ENCODE measurements around the gene EIF2S3.
"Not testable (repeated sequence)": the region's sequence is repeated elsewhere in the genome, so short reads cannot be mapped to it uniquely, and the experiment has no call there.

The EIF2S3 gene

GRCh38 chrX:24050522-24051318 is 4.0 kb upstream of the EIF2S3 start:
- DNase-seq, result not testable (repeated sequence)

DNA sequence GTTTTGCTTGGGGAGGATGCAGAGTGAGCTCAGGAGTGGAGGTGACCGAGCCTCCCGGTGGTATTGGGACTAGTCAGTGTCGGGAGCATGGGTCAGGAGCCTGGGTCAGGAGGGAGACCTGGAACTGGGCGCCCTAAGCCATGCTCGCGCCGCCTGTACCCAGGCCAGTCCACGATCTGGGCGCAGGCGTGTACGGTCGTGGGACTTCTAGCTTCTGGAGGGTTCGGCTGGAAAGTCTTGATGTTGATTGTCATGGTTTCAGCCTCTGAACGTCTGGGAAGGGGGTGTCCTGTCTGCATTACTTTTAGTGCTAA is 244 bp downstream of the EIF2S3 start:
- no peak for DNase-seq

DNA sequence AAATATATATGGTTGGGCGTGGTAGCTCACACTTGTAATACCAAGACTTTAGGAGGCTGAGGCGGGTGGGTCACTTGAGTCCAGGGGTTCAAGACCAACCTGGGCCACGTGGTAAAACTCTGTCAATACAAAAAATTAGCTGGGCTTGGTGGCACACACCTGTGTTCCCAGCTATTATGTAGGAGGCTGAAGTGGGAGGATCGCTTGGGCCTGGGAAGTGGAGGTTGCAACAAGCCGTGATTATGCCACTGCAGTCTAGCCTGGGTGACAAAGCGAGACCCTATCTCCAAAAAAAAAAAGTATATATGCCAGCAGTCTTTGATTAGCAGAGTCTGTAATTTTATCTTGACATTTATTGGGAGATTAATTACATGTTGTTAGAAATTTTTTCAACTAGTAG is 8.7 kb downstream of the EIF2S3 start:
- DNase-seq, result no peak

DNA sequence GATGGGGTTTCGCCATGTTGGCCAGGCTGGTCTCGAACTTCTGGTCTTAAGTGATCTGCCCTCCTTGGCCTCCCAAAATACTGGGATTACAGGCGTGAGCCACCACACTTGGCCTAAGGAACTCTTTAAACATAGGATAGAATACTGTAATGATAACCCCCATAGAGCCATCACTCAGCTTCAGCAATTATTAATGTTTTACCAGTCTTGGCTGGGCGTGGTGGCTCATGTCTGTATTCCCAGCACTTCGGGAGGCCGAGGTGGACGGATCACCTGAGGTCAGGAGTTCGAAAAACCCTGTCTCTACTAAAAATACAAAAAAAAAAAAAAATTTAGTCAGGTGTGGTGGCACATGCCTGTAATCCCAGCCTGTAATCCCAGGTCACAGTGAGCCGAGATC is 15.1 kb downstream of the EIF2S3 start:
- DNase-seq, result no peak

DNA sequence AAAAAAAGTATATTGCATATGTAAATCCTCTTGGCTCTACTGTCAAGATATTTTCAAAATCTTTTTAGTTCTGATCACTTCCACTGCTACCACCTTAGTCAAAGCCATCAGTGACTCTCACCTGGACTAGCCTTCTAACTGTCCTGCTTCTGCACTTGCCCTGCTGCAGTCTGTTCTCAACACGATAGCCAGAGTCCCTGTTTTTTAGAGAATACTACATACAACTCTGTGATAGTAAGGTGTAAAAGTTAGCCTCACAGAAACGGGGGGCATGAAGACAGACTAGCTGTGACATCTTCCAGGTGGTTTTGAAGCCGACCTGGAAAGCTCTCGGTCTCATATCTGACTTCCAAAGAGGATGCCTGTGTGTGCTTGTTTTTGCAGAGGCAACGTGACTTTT is 24.7 kb downstream of the EIF2S3 start:
- no peak for DNase-seq

GRCh38 chrX:24080245-24080644 is 25.5 kb downstream of the EIF2S3 start:
- DNase-seq, result not testable (repeated sequence)

DNA sequence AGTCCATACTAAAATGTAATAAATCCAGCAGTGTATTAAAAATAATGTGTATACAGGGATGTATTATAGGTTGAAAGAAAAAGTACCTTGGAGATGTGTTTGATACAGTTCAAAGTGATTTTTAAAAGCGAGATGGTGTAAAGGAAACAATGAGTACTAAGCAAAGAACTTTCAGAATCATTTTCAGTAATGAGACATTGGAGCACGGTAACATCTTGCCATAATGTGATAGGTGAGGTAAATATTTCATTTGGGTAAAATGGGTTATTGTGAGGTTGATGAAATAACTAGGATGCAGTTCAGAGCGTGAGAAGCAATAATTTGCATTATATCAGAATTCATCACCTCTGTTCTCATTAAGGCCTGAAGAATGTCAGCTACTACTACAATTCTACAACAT is 25.9 kb downstream of the EIF2S3 start:
- no peak for DNase-seq

GRCh38 chrX:24081661-24082154 is 27.0 kb downstream of the EIF2S3 start:
- DNase-seq, result no peak

- DNase-seq, result no peak
These were observed 27.7 kb downstream of the EIF2S3 start for GRCh38 chrX:24082447-24082846.

GRCh38 chrX:24085101-24085500 is 30.3 kb downstream of the EIF2S3 start:
- DNase-seq, result no peak

- DNase-seq, result no peak
These were observed 35.8 kb downstream of the EIF2S3 start for GRCh38 chrX:24090300-24091200.

DNA sequence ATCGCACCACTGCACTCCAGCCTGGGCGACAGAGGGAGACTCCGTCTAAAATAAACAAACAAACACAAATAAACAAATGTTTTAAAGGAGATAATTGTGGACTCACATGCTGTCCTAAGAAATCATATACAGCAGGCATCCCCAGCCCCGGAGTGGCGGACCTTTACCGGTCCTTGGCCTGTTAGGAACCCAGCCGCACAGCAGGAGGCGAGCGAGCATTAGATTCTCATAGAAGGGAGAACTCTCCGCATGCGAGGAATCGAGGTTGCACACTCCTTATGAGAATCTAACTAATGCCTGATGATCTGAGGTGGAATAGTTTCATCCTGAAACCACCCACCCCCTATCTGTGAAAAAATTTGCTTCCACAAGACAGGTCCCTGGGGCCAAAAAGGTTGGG is 39.0 kb downstream of the EIF2S3 start:
- DNase-seq, result no peak

GRCh38 chrX:24097741-24098260 is 43.0 kb downstream of the EIF2S3 start:
- no peak for DNase-seq

- no peak for DNase-seq
These were observed 44.2 kb downstream of the EIF2S3 start for GRCh38 chrX:24098932-24099331.

DNA sequence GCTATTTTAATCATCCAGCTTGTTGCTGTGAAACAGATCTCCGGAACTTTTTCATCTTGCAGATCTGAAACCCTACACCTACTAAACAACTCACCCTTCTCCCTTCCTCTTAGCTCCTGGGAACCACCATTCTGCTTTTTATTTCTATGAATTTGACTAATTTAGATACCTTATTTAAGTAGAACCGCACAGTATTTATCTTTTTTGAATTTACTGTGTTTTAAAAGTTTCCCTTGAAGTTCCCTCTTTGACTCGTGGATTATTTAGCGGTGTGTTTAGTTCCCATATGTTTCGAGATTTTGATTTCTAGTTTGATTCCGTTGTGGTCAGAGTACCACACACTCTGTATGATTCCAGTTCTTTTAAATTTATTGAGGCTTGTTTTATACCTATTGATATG is 44.6 kb downstream of the EIF2S3 start:
- no peak for DNase-seq

DNA sequence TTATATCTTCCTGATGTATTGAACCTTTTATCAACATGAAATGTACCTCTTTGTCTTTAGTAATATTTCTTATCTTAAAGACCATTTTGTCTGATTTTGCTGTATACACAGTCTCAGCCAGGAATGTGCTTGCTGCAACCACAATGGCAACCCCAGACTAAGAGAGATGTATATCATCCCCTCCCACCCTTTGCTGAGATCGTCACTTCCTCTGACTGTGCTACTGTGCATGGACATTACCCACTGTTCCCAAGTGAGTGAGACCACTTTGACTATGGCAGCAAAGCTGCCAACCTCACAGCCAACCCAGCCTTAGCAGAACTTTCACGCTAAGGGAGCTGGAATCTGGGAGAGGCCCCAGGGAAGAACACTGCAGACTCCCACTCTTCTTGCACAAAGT is 46.0 kb downstream of the EIF2S3 start:
- DNase-seq, result no peak

DNA sequence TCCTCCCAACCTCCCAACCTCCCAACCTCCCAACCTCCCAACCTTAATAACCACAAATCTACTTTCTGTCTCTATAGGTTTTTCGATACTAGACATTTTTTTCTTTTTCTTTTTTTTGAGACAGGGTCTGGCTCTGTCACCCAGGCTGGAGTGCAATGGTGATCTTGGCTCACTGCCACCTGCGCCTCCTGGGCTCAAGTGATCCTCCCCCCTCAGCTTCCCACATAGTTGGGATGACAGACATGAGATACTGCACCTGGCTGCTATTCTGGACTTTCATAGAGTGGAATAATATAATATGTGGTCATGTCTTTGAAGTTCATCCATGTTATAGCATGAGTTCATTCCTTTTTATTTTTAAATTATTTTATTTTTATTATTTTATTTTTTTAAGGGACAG is 55.3 kb downstream of the EIF2S3 start:
- peak; percentile 7 for DNase-seq

DNA sequence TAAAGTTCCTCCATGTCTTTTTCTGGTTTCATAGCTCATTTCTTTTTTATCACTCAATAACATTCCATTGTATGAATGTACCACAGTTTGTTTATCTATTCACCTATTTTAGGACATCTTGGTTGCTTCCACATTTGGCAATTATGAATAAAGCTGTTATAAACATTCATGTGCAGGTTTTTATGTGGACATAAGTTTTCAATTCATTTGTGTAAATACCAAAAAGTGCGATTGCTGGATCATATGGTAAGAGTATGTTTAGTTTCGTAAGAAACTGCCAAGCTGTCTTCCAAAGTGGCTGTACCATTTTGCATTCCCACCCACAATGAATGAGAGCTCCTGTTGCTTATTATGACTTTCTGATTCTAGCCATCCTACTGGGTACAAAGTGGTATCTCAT is 58.4 kb downstream of the EIF2S3 start:
- no peak for DNase-seq

DNA sequence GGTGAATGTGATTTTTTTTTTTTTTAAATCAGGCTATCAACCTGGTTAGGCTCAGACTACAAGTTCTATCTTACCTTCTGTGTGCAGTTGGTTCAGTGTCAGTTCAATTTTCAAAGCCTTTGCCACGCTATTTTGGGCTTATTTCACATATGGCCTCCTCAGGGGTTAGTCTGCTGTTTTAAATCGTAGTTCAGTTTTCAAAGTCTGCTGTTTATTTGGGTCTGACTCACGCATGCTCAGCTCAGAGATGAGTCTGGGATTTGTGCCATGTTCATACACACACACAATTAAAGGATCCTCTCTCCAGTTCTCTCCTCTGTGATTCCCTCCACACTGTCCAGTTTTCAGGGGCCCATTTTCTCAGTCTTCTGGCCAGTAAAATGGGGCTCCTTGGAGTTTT is 62.5 kb downstream of the EIF2S3 start:
- no peak for DNase-seq

DNA sequence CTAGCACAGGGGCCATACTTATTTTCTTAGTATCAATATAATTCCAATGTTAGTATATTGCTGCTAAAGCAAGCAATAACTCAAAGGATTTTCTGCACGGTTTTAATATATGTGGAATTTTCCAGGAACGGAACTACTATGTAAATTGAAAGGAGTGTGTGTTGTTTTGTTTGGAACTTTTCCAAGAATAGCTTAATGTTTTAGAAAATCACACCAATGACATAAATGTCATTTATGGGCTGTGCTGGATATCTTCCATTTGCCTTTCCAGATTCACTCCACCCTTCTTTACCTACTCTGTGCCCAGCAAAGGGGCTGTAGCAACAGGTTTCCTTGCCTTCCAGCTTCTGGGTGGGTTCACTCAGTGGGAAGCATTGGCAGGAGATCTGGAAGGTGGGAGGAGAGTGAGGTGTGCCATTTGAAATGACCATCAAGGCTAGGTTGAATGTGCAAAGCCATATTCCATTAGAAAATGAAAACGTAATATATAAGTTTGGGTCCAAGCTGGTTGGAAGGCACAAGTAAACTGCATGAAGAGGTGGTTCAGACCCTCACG is 69.6 kb downstream of the EIF2S3 start:
- no peak for DNase-seq

DNA sequence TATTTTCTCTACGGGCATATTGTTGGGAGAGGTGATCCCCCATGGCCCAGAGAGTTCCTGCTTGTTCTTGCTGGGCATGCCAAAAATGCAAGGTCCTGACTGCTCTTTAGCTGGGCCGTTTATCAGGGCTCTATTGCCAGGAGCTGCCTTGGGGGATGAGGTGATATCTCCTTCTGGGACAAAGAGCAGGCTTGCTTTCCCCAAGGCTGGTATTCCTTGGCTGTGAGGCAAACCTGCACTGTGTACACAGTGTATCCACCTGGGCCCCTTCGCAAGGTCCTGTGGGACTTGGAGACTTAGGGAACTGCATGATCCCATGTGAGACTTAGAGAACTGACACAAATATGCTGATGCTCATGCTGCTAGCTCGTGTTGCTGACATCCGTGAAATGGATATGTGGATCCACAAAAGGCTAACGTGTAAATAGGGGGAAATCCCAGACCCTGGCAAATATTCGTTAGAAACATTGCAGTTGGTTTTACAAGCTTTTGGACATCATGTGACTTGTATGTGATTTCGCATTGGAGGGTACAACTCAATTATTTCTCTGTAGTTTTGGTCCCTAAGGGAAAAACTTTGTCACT is 70.4 kb downstream of the EIF2S3 start:
- DNase-seq, result no peak

Measured in DMS79 treated with DMSO at 0.1 percent for 48 hours (cell line).